GM12878 (cell line): ENCODE data around the gene NEK2.

ENCODE experiments used
- ATF2 ChIP-seq: IDR thresholded peaks from 2 replicates; pipeline ENCODE4 v1.6.1; 2012; ENCODE audit warnings: low read length, inconsistent platforms
- BMI1 ChIP-seq: fragments of 450-650 bp; IDR thresholded peaks from 2 replicates; pipeline ENCODE4 v1.6.1; 2016; ENCODE audit warnings: mild to moderate bottlenecking, moderate library complexity, borderline replicate concordance
- MTA2 ChIP-seq: fragments of 450-650 bp; IDR thresholded peaks from 2 replicates; pipeline ENCODE4 v1.6.1; 2016; ENCODE audit warnings: low read depth, mild to moderate bottlenecking, moderate library complexity
- POLR2A ChIP-seq: IDR thresholded peaks from 2 replicates; pipeline ENCODE4 v1.6.1; 2011; ENCODE audit warnings: low read depth, mild to moderate bottlenecking, low read length
- RELA ChIP-seq: fragments of 450-650 bp; IDR thresholded peaks from 2 replicates; pipeline ENCODE4 v1.8.0; 2014; ENCODE audit warnings: borderline replicate concordance; ENCODE audit not compliant: partially characterized antibody
- SUZ12 ChIP-seq: fragments of 200-600 bp; sonication (generic); IDR thresholded peaks from one replicate; pipeline ENCODE4 v1.6.1; 2018; ENCODE audit warnings: antibody characterized with exemption, mild to moderate bottlenecking; ENCODE audit not compliant: unreplicated experiment
- ZZZ3 ChIP-seq: IDR thresholded peaks from 2 replicates; pipeline ENCODE4 v1.6.1; 2011; ENCODE audit warnings: low read depth; ENCODE audit not compliant: control insufficient read depth, insufficient read length

- TF ChIP-seq ATF2 (no peak), RELA (peak; percentile 15), MTA2 (no peak; the same call in 1 of the 2 replicates), SUZ12 (no peak), BMI1 (no peak), ZZZ3 (no peak), POLR2A (no peak)
Measured at GRCh38 chr1:211680752-211681327, 5.4 kb upstream of the NEK2 start.
